WI38 (cell line): ENCODE measurements around the gene GALNT12.

Experiments used
- H3K4me3 ChIP-seq: 2 replicates; pipeline ENCODE4 v1.5.1; 2011; ENCODE audit warnings: low read depth, mild to moderate bottlenecking, control low read depth, low read length
- TF ChIP-seq, protein P1 (sequence below): IDR thresholded peaks from 2 replicates; pipeline ENCODE4 v1.5.1; 2012; ENCODE audit warnings: low read depth, mild to moderate bottlenecking, control low read depth, low read length

The GALNT12 gene

GRCh38 chr9:98783518-98784226 is 23.8 kb upstream of the GALNT12 start:
- TF ChIP-seq, protein P1, sequence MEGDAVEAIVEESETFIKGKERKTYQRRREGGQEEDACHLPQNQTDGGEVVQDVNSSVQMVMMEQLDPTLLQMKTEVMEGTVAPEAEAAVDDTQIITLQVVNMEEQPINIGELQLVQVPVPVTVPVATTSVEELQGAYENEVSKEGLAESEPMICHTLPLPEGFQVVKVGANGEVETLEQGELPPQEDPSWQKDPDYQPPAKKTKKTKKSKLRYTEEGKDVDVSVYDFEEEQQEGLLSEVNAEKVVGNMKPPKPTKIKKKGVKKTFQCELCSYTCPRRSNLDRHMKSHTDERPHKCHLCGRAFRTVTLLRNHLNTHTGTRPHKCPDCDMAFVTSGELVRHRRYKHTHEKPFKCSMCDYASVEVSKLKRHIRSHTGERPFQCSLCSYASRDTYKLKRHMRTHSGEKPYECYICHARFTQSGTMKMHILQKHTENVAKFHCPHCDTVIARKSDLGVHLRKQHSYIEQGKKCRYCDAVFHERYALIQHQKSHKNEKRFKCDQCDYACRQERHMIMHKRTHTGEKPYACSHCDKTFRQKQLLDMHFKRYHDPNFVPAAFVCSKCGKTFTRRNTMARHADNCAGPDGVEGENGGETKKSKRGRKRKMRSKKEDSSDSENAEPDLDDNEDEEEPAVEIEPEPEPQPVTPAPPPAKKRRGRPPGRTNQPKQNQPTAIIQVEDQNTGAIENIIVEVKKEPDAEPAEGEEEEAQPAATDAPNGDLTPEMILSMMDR = no peak
- no peak overlapping the region for H3K4me3 ChIP-seq

GRCh38 chr9:98784831-98785806 is 22.4 kb upstream of the GALNT12 start:
- no peak overlapping the region for H3K4me3 ChIP-seq

GRCh38 chr9:98786750-98787510 is 20.5 kb upstream of the GALNT12 start:
- no peak overlapping the region for H3K4me3 ChIP-seq

More at GRCh38 chr9:98784831-98785806, 22.4 kb upstream of the GALNT12 start:
- TF ChIP-seq, protein P1 = no peak

DNA sequence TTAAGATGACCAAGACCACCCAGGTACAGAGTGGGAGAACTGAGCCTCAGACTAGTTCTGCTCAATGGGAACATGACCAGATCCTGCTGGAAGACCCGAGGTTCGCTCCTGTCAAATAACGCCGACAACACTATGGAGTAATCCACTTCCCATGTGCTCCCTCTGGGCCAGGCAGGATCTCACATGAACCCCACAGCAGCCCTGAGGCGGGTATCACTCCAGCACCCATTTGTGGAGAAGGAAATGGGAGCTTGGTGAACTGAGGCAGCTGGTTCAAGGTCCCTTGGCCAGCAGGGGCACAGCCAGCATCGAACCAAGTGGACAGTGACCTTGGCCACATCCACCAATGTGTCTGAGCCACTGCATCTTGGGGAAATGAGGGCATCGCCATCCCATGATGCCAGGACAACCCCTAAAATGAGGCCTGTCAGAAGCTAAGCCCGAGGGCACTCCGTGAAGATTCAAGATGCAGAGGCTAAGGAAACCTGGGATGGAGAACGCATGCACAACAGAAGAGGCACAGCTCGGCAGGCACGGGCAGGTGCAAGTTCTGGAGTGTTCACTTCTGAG is 19.6 kb upstream of the GALNT12 start:
- H3K4me3 ChIP-seq = no peak overlapping the region
- TF ChIP-seq, protein P1 = no peak

More at GRCh38 chr9:98786750-98787510, 20.5 kb upstream of the GALNT12 start:
- TF ChIP-seq, protein P1 = no peak

- H3K4me3 ChIP-seq = no peak overlapping the region
- TF ChIP-seq, protein P1 = no peak
These were observed 17.9 kb upstream of the GALNT12 start for GRCh38 chr9:98789483-98790133.

GRCh38 chr9:98790134-98790841 is 17.2 kb upstream of the GALNT12 start:
- TF ChIP-seq, protein P1 = no peak
- no peak overlapping the region for H3K4me3 ChIP-seq
